Karpas-422 (cell line): Measurements from ENCODE around the gene DCDC2C. TPM values are rescaled to one million over a fixed set of nuclear protein-coding genes. Genes with fewer than 3 reads are reported as not detected.

Source experiments
- DNase-seq: peaks from one replicate; pipeline ENCODE4 v3.0.0-alpha.2; 2015
- H2AFZ ChIP-seq: fragments of 200-600 bp; sonication (generic); 2 replicates; pipeline ENCODE4 v1.6.1; 2014; ENCODE audit warnings: antibody characterized with exemption, low read length, mixed read lengths
- H3K27ac ChIP-seq: fragments of 200-600 bp; sonication (generic); 2 replicates; pipeline ENCODE4 v1.5.1; 2014; ENCODE audit warnings: mild to moderate bottlenecking, low read length, moderate library complexity
- H3K27me3 ChIP-seq: fragments of 200-600 bp; sonication (generic); 2 replicates; pipeline ENCODE4 v1.6.1; 2014; ENCODE audit warnings: low read length, mixed read lengths
- H3K36me3 ChIP-seq: fragments of 200-600 bp; sonication (generic); 2 replicates; pipeline ENCODE4 v1.6.1; 2014; ENCODE audit warnings: low read length, mixed read lengths; ENCODE audit not compliant: insufficient read depth
- H3K4me1 ChIP-seq: fragments of 200-600 bp; sonication (generic); 2 replicates; pipeline ENCODE4 v1.6.1; 2014; ENCODE audit warnings: mild to moderate bottlenecking, low read length, mixed read lengths
- H3K4me2 ChIP-seq: fragments of 200-600 bp; sonication (generic); 2 replicates; pipeline ENCODE4 v1.6.1; 2014; ENCODE audit warnings: low read length, low read depth, mild to moderate bottlenecking; ENCODE audit not compliant: poor library complexity, severe bottlenecking
- H3K4me3 ChIP-seq: fragments of 200-600 bp; sonication (generic); 2 replicates; pipeline ENCODE4 v1.5.1; 2014; ENCODE audit warnings: mild to moderate bottlenecking, antibody characterized with exemption, low read length, mixed read lengths
- H3K79me2 ChIP-seq: fragments of 200-600 bp; sonication (generic); 2 replicates; pipeline ENCODE4 v1.6.1; 2014; ENCODE audit warnings: mild to moderate bottlenecking, low read length, mixed read lengths
- H3K9ac ChIP-seq: fragments of 200-600 bp; sonication (generic); 2 replicates; pipeline ENCODE4 v1.6.0; 2014; ENCODE audit warnings: low read length
- H3K9me2 ChIP-seq: fragments of 200-600 bp; sonication (generic), shearing (Covaris generic); replicated peaks from 2 replicates; pipeline ENCODE4 v1.6.0; 2014; ENCODE audit warnings: mild to moderate bottlenecking, low read length, moderate library complexity; ENCODE audit not compliant: insufficient read depth
- H3K9me3 ChIP-seq: fragments of 300-700, 200-600 bp; sonication (generic); 2 replicates; pipeline ENCODE4 v1.6.1; 2014; ENCODE audit warnings: low read length, mixed read lengths
- H4K20me1 ChIP-seq: fragments of 200-600 bp; sonication (generic); 2 replicates; pipeline ENCODE4 v1.6.1; 2014; ENCODE audit warnings: mild to moderate bottlenecking, antibody characterized with exemption, low read length, low read depth; ENCODE audit not compliant: insufficient read depth
- total RNA-seq: library from RNA; depleted of rRNA; stranded (reverse); fragments of >200 nt; shearing (Covaris generic); gene quantifications from 2 replicates; pipeline ENCODE4 v1.2.3, GENCODE V29; 2014; ENCODE audit warnings: low replicate concordance

The DCDC2C gene
- total RNA-seq, 1 experiment from 2014 or later, result not detected

DNA sequence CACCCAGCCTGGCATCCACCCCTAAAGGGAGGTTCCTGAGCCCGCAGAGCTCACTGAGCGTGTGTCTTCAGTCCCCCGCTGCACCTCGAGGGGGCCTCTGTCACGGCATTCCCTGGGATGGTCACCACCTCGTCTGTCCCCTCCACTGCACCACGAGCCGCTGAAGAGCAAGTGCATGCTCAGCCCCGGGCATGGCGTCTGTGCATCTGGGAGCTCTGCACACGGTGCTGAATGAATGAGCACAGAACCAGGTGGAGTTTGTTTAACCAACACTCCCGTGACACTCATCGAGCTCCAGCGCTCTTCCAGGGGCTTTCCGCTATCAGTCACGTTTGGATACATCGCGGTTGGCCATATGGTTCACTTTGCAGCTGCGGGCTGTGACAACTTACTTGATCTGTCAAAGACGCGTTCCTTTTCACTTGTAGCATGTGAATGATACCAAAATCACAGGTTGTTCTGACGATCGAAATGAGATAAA, 36.2 kb upstream of the DCDC2C start:
- no peak overlapping the region for H3K9ac ChIP-seq
- no peaks in the 10 kb centered on the region for H3K79me2 ChIP-seq
- H3K27me3 ChIP-seq, result no peaks in the 10 kb centered on the region
- no peak overlapping the region for H3K27ac ChIP-seq
- H4K20me1 ChIP-seq, result no peaks in the 10 kb centered on the region
- no peak overlapping the region for H3K4me2 ChIP-seq
- H3K9me3 ChIP-seq, result no peaks in the 10 kb centered on the region
- no peak overlapping the region for H3K4me3 ChIP-seq
- H3K36me3 ChIP-seq, result no peaks in the 10 kb centered on the region
- DNase-seq, result no peak
- no peaks in the 10 kb centered on the region for H3K9me2 ChIP-seq
- H2AFZ ChIP-seq, result no peak overlapping the region
- no peaks in the 10 kb centered on the region for H3K4me1 ChIP-seq

DNA sequence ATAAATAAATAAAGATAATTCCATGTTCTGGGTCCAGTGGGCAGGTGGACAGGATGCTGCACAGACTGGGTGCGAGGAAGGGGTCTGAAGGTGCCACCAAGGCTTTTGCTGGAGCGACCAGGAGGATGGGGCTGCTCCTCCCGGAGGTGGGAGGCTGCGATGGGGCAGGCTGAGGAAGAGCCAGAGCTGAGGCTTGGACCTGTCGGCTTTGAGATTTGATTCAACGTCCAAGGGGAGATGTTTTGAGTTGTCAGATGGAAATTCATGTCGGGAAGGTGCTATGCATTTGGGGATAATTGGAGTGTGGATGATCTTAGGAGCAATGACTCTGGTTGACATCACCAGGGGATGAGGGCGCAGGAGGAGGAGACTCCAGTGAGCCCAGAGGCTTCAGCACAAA, 33.7 kb upstream of the DCDC2C start:
- Histone ChIP-seq H3K4me1 (no peaks in the 10 kb centered on the region), H3K79me2 (no peaks in the 10 kb centered on the region), H3K27me3 (no peaks in the 10 kb centered on the region), H3K4me2 (no peak overlapping the region), H3K9me2 (no peaks in the 10 kb centered on the region), H3K9me3 (no peaks in the 10 kb centered on the region), H3K9ac (no peak overlapping the region), H2AFZ (no peak overlapping the region), H3K4me3 (no peak overlapping the region), H3K27ac (no peak overlapping the region), H3K36me3 (no peaks in the 10 kb centered on the region), H4K20me1 (no peaks in the 10 kb centered on the region)
- no peak for DNase-seq

DNA sequence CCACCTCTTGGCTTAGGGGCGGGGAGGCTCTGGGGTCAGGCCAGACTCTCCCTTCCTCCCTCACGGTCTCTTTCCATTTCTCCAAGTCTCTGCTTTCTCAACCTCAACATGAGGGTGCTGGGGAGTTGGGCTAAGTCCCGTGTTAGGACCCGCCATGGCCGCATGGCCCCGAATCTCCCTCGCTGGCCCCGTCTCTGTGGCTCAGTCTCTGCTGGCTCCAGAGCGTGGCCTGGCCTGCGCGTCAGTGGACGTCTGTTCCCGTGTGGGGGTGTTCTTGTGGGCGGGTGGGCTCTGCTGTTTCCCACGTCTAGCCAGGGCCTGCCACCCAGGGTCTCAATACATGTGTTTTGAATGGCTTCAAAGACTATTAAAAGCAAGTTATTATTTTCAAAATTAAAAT, 33.0 kb upstream of the DCDC2C start:
- DNase-seq, result no peak
- Histone ChIP-seq H3K9me2 (no peaks in the 10 kb centered on the region), H3K79me2 (no peaks in the 10 kb centered on the region), H3K4me3 (no peak overlapping the region), H3K9me3 (no peaks in the 10 kb centered on the region), H3K4me2 (no peak overlapping the region), H3K9ac (no peak overlapping the region), H3K36me3 (no peaks in the 10 kb centered on the region), H3K27ac (no peak overlapping the region), H3K4me1 (no peaks in the 10 kb centered on the region), H2AFZ (no peak overlapping the region), H4K20me1 (no peaks in the 10 kb centered on the region), H3K27me3 (no peaks in the 10 kb centered on the region)

- Histone ChIP-seq H2AFZ (no peak overlapping the region), H3K9me2 (no peaks in the 10 kb centered on the region), H3K4me1 (no peaks in the 10 kb centered on the region), H3K4me3 (no peak overlapping the region), H4K20me1 (no peaks in the 10 kb centered on the region), H3K79me2 (no peaks in the 10 kb centered on the region), H3K36me3 (no peaks in the 10 kb centered on the region), H3K9me3 (no peaks in the 10 kb centered on the region), H3K27me3 (no peaks in the 10 kb centered on the region), H3K27ac (no peak overlapping the region), H3K9ac (no peak overlapping the region), H3K4me2 (no peak overlapping the region)
- DNase-seq, result no peak
These were observed 32.4 kb upstream of the DCDC2C start for GRCh38 chr2:3670941-3671340.

DNA sequence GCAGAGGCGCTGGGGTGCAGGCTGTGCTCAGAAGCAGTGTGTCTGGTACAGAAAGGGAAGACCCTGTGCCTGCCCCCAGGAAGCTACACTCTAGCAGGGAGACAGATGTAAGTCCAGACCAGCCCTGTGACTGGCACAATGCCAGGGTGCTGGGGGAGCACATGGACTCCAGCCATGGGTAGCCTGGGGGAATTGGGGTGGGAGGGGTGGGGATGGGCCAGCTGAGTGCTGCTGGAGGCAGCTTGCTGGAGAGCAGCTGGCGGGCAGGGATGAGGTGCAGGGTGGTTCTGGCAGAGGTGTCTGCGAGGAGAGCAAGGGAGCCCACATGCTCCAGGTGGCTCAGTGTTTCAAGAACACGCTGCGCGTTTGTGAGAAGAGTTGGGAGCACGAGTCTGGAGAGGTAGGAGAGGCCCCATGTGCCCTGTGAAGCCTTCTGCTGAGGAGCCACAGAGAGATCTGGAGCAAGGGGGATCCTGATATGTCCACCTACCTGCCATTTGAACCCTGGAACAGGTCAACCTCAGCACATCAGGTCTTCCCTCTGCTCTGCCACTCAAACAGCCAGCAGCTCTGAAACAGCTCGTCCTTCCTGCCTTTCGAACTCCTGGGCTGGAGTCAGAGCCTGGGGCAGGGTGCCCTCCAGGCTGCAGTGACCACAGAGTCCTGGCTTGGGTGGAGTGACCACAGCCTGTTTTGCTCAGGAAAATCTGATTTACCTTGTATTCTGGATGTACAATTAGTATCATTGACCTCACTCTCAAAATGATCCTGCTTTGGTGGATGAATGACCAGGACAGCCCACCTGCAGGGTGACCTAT, 30.3 kb upstream of the DCDC2C start:
- Histone ChIP-seq H3K27ac (no peak overlapping the region), H3K9ac (no peak overlapping the region), H3K9me3 (no peaks in the 10 kb centered on the region), H3K79me2 (no peaks in the 10 kb centered on the region), H3K36me3 (no peaks in the 10 kb centered on the region), H3K4me2 (no peak overlapping the region), H4K20me1 (no peaks in the 10 kb centered on the region), H3K27me3 (no peaks in the 10 kb centered on the region), H2AFZ (no peak overlapping the region), H3K9me2 (no peaks in the 10 kb centered on the region), H3K4me3 (no peak overlapping the region), H3K4me1 (no peaks in the 10 kb centered on the region)
- no peak for DNase-seq

DNA sequence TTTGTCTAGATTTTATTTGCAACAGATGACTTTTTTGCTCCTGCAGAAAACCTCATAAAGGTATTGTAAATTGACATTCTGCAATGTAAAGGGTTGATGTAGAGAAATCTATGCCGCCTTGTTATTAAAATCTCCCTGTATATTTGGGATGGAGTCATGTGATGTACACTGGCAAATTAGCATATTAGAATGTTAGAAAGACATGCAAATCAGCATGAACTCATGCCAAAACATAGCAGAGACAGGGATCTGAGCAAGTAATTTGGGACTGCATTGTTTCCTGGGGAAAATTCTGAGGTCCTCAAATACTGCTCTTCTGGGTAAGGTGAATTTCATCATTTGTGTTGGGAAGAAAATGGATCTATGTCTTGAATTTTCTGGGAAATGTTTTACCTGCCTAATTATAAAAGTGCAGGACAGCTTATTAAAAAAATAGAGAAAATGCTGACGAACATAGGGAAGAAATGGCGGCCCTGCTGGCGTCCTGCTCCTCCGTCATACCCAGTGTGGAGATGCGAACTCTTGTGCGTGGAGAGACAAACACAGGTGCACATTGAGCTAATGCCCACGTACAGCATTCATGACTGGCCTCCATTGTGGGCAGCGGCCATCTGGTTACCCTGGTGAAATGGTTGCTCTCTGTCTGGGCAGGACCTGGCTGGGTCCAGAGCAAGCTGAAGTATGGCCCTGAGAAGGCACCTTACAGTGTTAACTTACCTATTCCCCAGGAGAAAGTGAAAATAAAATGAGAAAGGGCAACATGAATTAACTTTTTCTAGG, 29.1 kb upstream of the DCDC2C start:
- no peaks in the 10 kb centered on the region for H4K20me1 ChIP-seq

GRCh38 chr2:3675687-3676086, 27.7 kb upstream of the DCDC2C start:
- H3K9me3 ChIP-seq, result no peaks in the 10 kb centered on the region
- H4K20me1 ChIP-seq, result no peaks in the 10 kb centered on the region
- H3K9me2 ChIP-seq, result no peaks in the 10 kb centered on the region
- no peaks in the 10 kb centered on the region for H3K27me3 ChIP-seq
- H3K9ac ChIP-seq, result no peak overlapping the region
- no peaks in the 10 kb centered on the region for H3K36me3 ChIP-seq
- H3K4me3 ChIP-seq, result no peak overlapping the region
- H3K27ac ChIP-seq, result no peak overlapping the region
- no peaks in the 10 kb centered on the region for H3K79me2 ChIP-seq
- DNase-seq, result no peak
- H3K4me2 ChIP-seq, result no peak overlapping the region
- H2AFZ ChIP-seq, result no peak overlapping the region
- H3K4me1 ChIP-seq, result no peaks in the 10 kb centered on the region

More for the DNA sequence above, 29.1 kb upstream of the DCDC2C start:
- Histone ChIP-seq H3K79me2 (no peaks in the 10 kb centered on the region), H3K9me3 (no peaks in the 10 kb centered on the region), H3K27ac (no peak overlapping the region), H3K9me2 (no peaks in the 10 kb centered on the region), H3K27me3 (no peaks in the 10 kb centered on the region), H3K4me1 (no peaks in the 10 kb centered on the region), H3K4me3 (no peak overlapping the region), H3K4me2 (no peak overlapping the region), H3K36me3 (no peaks in the 10 kb centered on the region), H3K9ac (no peak overlapping the region), H2AFZ (no peak overlapping the region)
- no peak for DNase-seq

- H3K9me3 ChIP-seq, result no peaks in the 10 kb centered on the region
- H3K36me3 ChIP-seq, result no peaks in the 10 kb centered on the region
- no peaks in the 10 kb centered on the region for H3K27me3 ChIP-seq
- H3K9me2 ChIP-seq, result no peaks in the 10 kb centered on the region
- no peak for DNase-seq
- no peak overlapping the region for H3K9ac ChIP-seq
- H3K4me3 ChIP-seq, result no peak overlapping the region
- no peaks in the 10 kb centered on the region for H3K79me2 ChIP-seq
- peaks cover 13% of the 10 kb centered on the region for H3K4me1 ChIP-seq
- H3K4me2 ChIP-seq, result no peak overlapping the region
- H2AFZ ChIP-seq, result no peak overlapping the region
- no peaks in the 10 kb centered on the region for H4K20me1 ChIP-seq
- H3K27ac ChIP-seq, result no peak overlapping the region
These were observed 25.9 kb upstream of the DCDC2C start for GRCh38 chr2:3677436-3677835.
